HG03175 (cell line): ENCODE data around the gene ANKRD11.
"Not testable (repeated sequence)": the region's sequence is repeated elsewhere in the genome, so short reads cannot be mapped to it uniquely, and the experiment has no call there.

Experiments used
- ATAC-seq: cut with Tn5 transposase; IDR thresholded peaks from one replicate; pipeline ENCODE4 v1.9.1; 2021; ENCODE audit warnings: mild to moderate bottlenecking, moderate library complexity; ENCODE audit not compliant: unreplicated experiment

The ANKRD11 gene

GRCh38 chr16:89369266-89369895 lies 121.0 kb downstream of the ANKRD11 start:
- ATAC-seq, result no peak

GRCh38 chr16:89368604-89369249 lies 121.6 kb downstream of the ANKRD11 start:
- no peak for ATAC-seq

DNA sequence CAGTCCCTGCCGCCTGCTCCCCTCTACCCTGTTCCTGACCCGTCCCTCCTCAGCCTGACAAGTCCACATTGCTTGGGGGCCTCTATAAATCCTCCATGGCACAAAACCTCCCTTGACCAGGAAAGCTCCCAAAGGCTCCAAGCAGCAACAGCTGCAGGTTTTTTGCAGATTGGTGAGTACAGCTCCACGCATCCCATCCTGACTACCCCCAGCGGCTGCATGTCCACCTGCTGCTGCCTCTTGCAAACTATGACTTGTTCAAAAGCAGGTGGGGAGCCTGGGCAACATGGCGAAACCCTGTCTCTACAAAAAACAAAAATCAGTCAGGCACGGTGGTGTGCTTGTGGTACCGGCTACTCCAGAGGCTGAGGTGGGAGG lies 122.8 kb downstream of the ANKRD11 start:
- no peak for ATAC-seq

- no peak for ATAC-seq
Observed at GRCh38 chr16:89366561-89367537, 123.5 kb downstream of the ANKRD11 start.

- no peak for ATAC-seq
Observed at GRCh38 chr16:89365996-89366395, 124.4 kb downstream of the ANKRD11 start.

- no peak for ATAC-seq
Observed at GRCh38 chr16:89365044-89365467, 125.3 kb downstream of the ANKRD11 start.

- ATAC-seq, result no peak
Observed at GRCh38 chr16:89364606-89365005, 125.8 kb downstream of the ANKRD11 start.

- no peak for ATAC-seq
Observed at GRCh38 chr16:89363621-89364393, 126.6 kb downstream of the ANKRD11 start.

DNA sequence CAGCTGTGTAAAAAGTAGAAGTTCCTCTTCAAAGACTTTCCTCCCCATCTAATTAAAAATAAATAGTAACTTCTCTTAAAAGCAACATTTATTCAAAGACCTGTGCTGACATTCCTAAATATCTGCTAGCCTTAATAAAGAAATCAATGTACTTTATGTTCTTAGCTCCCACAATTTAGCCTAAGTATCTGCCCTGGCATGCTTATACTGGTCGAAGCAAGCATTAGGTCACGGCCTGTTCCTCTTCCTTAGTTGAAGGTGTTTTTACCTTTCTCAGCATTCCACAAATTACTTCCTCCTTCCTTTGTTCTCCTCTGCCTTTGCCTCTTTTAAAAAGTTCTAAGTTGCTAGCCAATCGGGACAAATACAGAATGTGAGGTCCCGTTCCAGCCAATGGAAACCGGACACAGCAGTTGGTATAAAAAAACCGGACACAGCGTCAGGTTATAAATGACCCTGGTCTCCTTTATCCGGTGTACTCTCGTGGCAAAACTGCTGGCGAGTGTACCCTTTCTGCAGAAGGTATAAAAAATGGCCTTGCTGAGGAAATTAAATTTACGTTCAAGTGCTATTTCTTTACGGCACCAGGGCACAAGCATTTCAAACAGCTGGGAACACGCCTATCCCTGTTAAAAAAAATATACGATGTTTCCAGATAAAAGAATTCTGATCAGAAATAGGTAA lies 127.7 kb downstream of the ANKRD11 start:
- not testable (repeated sequence) for ATAC-seq

DNA sequence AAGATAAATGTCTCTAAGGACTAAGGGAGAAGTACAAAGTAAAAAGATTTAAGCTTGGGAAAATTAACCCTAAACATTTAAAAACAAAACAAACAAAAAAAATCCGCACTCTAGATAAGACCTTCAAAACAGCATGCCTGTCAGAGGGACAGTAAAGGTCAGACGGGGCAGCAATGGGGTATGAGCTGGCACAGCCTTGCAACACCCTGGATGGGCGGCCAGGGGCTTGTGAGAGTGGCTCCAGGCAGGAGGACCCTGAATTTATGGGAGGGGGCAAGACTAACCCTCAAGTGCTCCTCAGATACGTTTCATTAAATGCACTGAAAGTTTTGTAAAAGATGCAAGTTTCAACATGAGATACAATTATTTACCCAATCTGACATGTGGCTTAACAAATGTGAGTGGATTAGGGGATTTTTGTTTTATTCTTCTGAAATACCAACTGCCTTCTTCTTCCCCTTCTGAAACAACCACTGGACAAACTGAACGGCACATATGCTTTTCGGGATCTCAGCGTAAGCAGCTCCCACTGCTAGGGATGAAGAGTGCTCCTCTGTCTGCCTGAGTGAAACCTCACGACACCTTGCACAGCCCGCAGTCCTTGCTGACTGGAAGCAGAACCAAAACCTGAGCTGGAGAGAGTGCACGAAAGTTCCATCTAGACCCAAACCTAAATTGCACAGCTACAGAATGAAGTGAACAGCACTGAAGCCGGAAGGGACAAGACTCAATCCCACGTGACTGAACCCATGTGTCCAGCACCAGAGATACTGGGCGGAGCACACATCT lies 128.4 kb downstream of the ANKRD11 start:
- peak; percentile 62 for ATAC-seq

DNA sequence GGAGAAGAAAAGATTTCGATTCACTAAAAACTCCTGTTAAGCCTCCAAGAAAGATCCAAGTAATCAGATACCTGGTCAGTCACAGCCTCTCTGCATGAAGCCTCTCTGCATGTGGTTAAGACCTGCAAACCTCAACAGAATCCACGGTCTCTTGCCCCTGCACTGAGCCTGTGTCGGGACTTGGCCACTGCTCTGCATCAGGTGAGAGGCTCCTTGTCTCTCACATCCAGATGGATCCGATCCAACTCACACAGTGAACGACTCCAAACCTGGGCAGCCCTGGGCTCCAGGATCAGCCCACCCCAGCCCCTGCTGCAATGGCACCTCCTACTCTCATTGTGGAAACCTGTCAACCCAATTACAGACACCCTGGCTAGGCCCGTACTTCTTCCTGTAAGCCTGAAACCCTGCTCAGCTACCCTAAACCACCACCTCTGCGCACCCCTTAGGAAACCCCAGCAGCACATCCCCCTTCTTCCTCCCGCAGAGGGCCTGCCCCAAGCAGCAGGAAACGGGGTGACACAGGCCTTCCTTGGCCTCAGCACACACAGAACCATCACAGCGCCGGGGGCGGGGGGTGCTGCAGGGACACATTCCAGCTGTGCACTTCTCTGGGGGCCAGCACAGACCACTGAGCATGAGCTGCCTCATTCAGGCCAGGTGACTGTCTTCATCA lies 129.5 kb downstream of the ANKRD11 start:
- ATAC-seq, result peak; percentile 47

GRCh38 chr16:89359264-89360147 lies 130.9 kb downstream of the ANKRD11 start:
- no peak for ATAC-seq

DNA sequence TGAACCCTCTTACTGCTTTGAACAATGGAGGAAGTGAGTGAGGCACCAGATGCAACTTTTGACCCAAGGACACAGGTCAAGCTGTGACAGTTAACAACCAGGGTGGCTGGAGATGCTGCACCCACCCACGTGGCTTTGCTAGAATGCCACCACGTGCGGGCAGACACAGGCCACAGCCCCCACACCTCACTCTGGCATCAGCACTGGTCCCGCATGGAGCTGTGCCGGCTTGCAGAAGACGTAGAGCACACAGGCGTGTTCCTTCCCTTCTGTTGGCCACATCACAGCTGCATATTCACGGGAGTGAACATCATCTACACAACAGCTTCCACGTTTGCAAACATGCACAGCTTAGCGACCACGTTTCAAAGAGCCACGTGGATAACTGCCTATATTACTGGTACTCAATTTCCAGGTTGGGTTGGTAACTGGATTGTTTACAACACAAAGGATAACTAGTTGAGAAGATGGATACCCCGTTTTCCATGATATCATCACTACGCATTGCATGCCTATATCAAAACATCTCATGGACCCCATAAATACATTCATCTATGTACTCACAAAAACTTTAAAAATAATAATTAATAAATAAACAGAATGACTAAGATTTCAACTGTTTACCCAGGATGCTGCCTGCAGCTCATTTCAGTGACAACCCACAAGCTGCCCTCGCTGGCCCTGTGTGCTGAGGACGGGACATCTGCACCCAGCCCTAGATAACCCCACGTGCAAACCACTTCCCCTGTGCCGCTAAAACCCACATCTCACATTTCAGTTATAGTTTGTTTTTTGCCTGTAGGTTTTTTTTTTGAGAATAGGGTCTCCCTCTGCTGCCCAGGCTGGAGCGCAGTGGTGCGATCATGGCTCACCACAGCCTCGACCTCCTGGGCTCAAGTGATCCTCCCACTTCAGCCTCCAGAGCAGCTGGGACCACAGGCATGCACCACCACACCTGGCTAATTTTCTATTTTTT lies 132.0 kb downstream of the ANKRD11 start:
- ATAC-seq, result no peak

DNA sequence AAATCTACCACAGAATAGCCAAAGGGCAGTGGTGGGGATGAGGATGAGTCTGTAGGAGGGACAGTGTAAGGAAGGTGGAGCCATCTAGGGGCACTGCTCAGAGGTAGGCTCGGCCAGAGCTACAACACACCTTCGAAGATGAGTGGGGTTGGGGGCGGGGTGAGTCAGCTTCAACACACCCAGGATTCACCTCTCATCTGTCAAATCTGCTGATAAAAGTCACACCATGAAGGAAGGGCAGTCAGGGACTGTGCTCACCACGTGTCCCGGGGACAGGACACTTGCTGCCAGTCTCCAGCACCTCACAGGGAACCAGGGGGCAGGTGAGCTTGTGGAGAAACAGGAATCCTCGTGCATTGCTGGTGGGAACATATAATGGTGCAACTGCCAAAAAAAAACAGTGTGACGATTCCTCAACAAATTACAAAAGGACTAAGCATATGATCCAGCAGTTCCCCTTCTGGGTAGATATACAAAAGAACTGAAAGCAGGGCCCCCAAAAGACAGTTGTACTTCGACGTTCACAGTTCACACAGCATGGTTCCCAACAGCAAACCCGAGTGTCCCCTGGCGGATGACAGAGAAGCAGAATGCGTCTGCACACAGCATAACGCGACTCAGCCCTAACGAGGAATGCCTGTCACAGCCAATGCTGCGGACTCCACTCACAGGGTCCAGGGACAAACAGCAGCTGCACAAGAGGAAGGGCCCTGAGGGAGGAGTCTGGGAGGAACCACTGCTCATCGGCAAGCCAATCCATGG lies 133.1 kb downstream of the ANKRD11 start:
- ATAC-seq, result no peak

DNA sequence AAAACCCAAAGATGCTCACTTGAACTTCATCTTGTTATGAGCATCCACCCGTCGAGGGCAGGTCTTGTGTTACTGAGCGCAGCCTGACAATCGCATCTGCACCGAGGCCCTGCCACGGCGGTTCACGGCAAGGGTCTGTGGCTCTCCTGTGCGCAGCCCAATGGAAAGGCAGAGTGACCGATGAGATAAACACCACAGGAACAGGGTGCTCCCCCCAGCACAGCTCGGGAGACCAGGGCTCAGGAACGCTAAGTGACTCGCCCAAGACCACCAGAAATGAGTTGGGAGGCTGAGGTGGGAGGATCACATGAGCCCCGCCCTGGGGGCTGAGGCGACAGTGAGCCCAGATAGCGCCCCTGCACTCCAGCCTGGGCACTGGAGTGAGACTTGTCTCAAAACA lies 134.7 kb downstream of the ANKRD11 start:
- ATAC-seq, result no peak

DNA sequence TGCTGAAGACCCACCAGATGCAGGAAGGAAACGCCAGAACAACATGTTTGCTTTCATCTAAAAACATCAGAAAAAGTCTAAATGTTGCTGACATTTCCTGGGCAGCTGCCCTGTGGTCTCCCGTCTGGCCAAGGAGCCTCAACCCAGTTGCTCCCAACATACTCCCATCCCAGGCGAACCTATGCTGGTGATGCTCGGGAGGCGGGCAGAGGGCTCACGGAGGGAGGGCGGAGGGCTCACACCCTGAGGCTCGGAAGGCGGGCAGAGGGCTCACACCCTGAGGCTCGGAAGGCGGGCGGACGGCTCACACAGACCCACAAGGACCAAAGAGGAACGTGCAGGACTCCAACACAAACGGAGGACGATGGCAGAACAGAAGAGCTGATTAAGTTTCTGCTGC lies 135.4 kb downstream of the ANKRD11 start:
- no peak for ATAC-seq
